HG03354 (cell line): ENCODE results near the gene GSTM1.

Source experiments
- ATAC-seq: cut with Tn5 transposase; IDR thresholded peaks from one replicate; pipeline ENCODE4 v1.9.1; 2021; ENCODE audit warnings: mild to moderate bottlenecking; ENCODE audit not compliant: unreplicated experiment, poor library complexity, severe bottlenecking

GSTM1 gene

DNA sequence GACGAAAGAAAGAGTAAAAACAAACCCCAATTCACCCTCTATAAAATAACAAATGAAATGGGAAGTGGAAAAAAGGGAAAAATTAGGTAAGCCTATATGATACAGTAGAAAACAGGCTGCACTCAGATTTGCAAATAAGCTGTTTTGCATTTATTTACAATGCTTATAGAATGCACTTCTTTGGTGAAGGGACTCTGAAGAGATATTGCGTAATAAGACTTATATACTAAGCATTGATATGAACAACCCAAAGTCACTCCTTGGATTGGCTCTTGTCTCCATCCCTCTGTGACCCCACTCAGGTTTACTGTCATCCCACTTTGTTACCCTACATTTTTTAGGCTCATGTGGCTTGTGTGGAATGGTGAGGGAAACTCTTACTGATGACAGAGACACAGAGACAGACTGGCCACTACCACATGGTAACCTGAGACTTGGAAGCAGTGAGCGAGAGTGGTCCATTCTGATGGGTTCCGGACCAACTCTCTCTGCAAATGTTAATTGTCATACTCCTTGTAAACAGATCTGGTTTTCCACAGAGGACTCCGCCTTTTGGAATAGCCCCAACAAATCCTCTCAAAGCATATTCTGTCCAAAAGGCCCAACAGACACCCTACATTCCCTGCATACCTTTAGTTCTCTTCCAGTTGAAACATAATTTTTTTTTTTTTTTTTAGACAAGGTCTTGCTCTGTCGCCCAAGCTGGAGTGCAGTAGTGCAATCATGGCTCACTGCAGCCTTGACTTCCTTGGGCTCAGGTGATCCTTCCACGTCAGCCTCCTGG lies 35.5 kb downstream of the GSTM1 start:
- no peak for ATAC-seq

DNA sequence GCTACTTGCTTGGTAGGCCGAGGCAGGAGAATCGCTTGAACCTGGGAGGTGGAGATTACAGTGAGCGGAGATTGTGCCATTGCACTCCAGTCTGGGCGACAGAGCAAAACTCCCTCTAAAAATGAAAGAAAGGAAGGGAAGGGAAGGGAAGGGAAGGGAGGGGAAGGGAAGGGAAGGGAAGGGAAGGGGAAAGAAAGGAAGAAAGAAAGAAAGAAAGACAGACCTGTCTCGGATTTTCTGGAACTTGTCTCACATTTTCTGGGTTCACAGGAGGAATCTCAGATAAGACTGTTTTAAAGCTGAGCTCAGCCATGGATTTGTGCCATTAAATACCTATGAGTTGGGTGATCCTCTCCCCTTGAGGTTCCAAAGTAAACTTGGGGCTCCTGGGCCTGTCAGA lies 37.3 kb downstream of the GSTM1 start:
- no peak for ATAC-seq

GRCh38 chr1:109725510-109725909 lies 37.9 kb downstream of the GSTM1 start:
- no peak for ATAC-seq

GRCh38 chr1:109726007-109726406 lies 38.4 kb downstream of the GSTM1 start:
- no peak for ATAC-seq

DNA sequence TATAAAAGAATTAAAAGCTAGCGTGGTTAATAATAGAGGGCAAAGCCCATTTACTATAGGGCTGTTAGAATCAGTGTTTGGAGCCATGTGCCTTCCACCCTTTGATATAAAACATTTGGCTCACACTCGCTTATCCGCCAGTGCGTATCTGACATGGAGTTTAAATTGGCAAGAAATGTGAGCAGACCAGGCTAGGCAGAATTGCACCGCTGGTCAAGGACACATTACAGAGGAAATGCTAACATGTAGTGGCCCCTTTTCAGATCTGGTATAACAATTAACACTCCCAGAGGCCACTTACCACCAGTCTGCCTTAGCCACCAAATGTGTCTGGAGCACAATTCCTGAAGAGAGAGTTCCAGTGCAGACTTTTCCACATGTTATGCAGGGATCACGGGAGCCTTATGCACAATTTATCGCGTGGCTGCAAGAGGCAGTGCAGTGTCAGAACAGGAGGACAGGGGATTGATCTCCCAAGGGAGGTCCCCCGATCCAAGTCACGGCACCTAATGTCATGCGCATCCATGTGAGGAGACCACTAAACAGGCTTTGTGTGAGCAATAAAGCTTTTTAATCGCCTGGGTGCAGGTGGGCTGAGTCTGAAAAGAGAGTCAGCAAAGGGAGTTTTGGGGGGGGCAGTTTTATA lies 39.2 kb downstream of the GSTM1 start:
- ATAC-seq = no peak

- no peak for ATAC-seq
Observed at GRCh38 chr1:109728870-109729269, 41.3 kb downstream of the GSTM1 start.

DNA sequence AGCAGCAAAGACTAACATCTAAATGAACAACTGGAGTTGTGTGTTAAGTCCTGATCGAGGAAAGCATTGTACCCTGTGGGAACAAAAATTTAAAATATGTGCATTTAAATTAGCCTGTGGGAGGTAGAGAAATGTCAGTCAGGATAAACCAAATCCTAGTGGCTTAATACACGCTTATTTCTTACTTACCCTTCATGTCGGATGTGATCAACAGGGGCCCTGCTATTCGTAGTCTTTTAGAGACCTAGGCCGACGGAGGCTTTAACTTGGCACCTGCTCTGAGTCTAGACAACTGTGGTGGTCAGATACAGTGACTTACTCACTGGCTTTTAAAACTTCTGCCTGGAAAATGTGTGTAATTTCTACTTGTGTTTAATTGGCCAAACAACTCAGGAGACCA lies 43.0 kb downstream of the GSTM1 start:
- no peak for ATAC-seq

- ATAC-seq = no peak
Observed at GRCh38 chr1:109732390-109732881, 44.8 kb downstream of the GSTM1 start.

GRCh38 chr1:109733236-109733870 lies 45.7 kb downstream of the GSTM1 start:
- ATAC-seq = no peak

- ATAC-seq = peak; percentile 83
Observed at GRCh38 chr1:109739738-109740614, 52.4 kb downstream of the GSTM1 start.

- ATAC-seq = peak; percentile 22
Observed at GRCh38 chr1:109740615-109741373, 53.2 kb downstream of the GSTM1 start, which contains the start of gene GSTM3. TSS of gene GSTM3 (minus strand) at chr1:109741038. CDS start at chr1:109740287, 751 bp downstream.
